ENCODE results near the gene DNAJB4. TPM values are rescaled to one million over a fixed set of nuclear protein-coding genes. Genes with fewer than 3 reads are reported as not detected.

Gene DNAJB4
- total and polyA plus RNA-seq, 2 of the 13 experiments (the other 11 are each of a cell fraction or from before 2014, with no cell fraction given) = 4.4 to 18.6 TPM

DNA sequence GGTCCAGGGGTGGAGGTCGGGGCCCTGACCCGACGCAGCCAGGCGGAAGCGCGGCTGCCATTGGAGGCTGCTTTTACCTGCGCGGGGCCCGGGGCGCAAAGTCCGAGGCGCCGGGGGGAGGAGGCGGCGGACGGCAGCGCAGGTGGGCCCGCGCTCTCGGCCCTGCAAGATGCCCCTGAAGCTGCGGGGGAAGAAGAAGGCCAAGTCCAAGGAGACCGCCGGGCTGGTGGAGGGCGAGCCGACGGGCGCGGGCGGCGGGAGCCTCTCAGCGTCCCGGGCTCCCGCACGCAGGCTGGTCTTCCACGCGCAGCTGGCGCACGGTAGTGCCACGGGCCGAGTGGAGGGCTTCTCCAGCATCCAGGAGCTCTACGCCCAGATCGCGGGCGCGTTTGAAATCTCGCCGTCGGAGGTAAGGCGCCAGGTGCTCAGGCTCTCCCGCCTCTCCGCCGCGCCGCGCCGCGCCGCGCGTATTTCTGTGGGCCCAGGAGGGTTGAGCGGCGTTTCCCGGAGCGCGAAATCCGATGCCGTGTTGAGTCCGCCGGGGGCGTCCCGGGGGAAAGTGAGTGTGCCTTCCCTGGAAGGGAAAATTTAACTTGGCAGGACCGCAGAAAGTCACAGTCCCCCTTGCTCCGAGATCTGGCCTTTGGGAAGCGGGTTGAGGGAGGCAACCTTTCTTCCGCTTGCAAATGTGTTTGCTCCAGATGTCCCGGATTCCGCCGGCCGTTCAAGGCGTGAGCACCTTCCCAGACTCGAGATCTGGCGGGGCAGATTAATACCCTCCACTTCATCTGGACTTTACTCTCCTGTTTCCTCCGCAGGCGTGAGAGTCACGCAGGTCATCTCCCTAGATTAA lies 41.4 kb downstream of the DNAJB4 start, which contains the start of gene GIPC2 (continued):
- TF ChIP-seq, protein P1, sequence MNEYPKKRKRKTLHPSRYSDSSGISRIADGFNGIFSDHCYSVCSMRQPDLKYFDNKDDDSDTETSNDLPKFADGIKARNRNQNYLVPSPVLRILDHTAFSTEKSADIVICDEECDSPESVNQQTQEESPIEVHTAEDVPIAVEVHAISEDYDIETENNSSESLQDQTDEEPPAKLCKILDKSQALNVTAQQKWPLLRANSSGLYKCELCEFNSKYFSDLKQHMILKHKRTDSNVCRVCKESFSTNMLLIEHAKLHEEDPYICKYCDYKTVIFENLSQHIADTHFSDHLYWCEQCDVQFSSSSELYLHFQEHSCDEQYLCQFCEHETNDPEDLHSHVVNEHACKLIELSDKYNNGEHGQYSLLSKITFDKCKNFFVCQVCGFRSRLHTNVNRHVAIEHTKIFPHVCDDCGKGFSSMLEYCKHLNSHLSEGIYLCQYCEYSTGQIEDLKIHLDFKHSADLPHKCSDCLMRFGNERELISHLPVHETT (CRISPR knock-in tag; conservative IDR thresholded peaks at IDR 0.05) = peak; percentile 37; the same call in 1 of the 2 replicates
- TF ChIP-seq EZH2 (conservative IDR thresholded peaks at IDR 0.05; ENCODE audit: low read depth, low read length) (no peak), ZNF709 (CRISPR knock-in tag; IDR thresholded peaks at IDR 0.05) (peak; percentile 45; the same call in 1 of the 2 replicates), KDM6A (CRISPR knock-in tag; IDR thresholded peaks at IDR 0.05; ENCODE audit: low read depth) (no peak; the same call in 1 of the 2 replicates), KAT8 (CRISPR knock-in tag; IDR thresholded peaks at IDR 0.05) (peak; percentile 66), ZNF383 (CRISPR knock-in tag; IDR thresholded peaks at IDR 0.05; ENCODE audit: borderline replicate concordance) (no peak), MIXL1 (CRISPR knock-in tag; IDR thresholded peaks at IDR 0.05) (no peak), NFKBIZ (CRISPR knock-in tag; IDR thresholded peaks at IDR 0.05) (no peak), PCBP1 (IDR thresholded peaks at IDR 0.05; ENCODE audit: borderline replicate concordance, low read depth, low read length) (0 out of 2 replicates have a peak, but pooled peaks have one; percentile 37), SMAD1 (CRISPR knock-in tag; IDR thresholded peaks at IDR 0.05; ENCODE audit: borderline replicate concordance, low read depth) (no peak), ZNF138 (CRISPR knock-in tag; IDR thresholded peaks at IDR 0.05; ENCODE audit: low read depth) (no peak), RCOR2 (CRISPR knock-in tag; IDR thresholded peaks at IDR 0.05) (no peak), TBX2 (CRISPR knock-in tag; IDR thresholded peaks at IDR 0.05; ENCODE audit: borderline replicate concordance) (peak; percentile 17; the same call in 1 of the 2 replicates), RNF2 (conservative IDR thresholded peaks at IDR 0.05; ENCODE audit: low read depth) (0 out of 2 replicates have a peak, but pooled peaks have one; percentile 29), FOXO1 (CRISPR knock-in tag; IDR thresholded peaks at IDR 0.05) (0 out of 2 replicates have a peak, but pooled peaks have one; percentile 11), ZBTB3 (CRISPR knock-in tag; IDR thresholded peaks at IDR 0.05; ENCODE audit: borderline replicate concordance, low read depth) (no peak), NCOA2 (CRISPR knock-in tag; IDR thresholded peaks at IDR 0.05) (no peak), GATAD1 (CRISPR knock-in tag; IDR thresholded peaks at IDR 0.05) (peak; percentile 34; the same call in 1 of the 2 replicates), AKAP8 (CRISPR knock-in tag; IDR thresholded peaks at IDR 0.05) (no peak)
- TF ChIP-seq, protein P2, sequence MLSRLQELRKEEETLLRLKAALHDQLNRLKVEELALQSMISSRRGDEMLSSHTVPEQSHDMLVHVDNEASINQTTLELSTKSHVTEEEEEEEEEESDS (CRISPR knock-in tag; IDR thresholded peaks at IDR 0.05; ENCODE audit: borderline replicate concordance) = no peak
- TF ChIP-seq, protein P3, sequence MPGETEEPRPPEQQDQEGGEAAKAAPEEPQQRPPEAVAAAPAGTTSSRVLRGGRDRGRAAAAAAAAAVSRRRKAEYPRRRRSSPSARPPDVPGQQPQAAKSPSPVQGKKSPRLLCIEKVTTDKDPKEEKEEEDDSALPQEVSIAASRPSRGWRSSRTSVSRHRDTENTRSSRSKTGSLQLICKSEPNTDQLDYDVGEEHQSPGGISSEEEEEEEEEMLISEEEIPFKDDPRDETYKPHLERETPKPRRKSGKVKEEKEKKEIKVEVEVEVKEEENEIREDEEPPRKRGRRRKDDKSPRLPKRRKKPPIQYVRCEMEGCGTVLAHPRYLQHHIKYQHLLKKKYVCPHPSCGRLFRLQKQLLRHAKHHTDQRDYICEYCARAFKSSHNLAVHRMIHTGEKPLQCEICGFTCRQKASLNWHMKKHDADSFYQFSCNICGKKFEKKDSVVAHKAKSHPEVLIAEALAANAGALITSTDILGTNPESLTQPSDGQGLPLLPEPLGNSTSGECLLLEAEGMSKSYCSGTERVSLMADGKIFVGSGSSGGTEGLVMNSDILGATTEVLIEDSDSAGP (CRISPR knock-in tag; IDR thresholded peaks at IDR 0.05; ENCODE audit: borderline replicate concordance) = peak; percentile 85; the same call in 1 of the 2 replicates
